Measurements from ENCODE around the gene HCRTR2.

The HCRTR2 gene

DNA sequence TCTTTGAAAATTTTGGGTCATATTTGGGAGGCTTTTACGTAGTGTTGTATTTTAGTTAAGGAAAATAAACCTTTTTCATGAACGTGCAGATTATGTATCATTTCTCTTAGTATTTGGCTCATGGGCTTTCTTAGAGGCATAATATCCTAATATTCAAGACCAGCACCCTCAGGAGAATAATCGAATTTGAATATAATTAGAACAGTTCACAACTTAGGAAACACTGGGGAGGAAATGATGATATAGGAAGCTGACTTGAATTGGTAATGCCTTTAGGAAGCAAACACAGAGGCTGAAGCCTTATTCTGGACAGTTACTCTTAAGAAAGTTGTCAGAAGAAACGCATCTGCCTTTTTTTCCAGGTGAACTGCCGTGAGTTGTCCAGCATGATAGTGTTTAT, 152.9 kb downstream of the HCRTR2 start, which contains the start of gene GFRAL:
GFRAL (plus strand) TSS at position 301 of the 400 bp plus-strand sequence; CDS start at position 387, 86 bp downstream.
- DNase-seq (ENCODE audit: low read depth), result no peak
